Fibroblast of lung (primary cell): ENCODE measurements around the gene LRRK1.
A peak's percentile ranks its signal among the peaks of the same experiment; 100 is the strongest.

Source experiments
- EZH2 ChIP-seq: IDR thresholded peaks from 2 replicates; pipeline ENCODE4 v1.5.1; 2012; ENCODE audit warnings: low read length, control low read depth, mild to moderate bottlenecking; ENCODE audit errors: missing control alignments
- TF ChIP-seq, protein P1 (sequence below), 2 donors: IDR thresholded peaks in 1 of 2; conservative IDR thresholded peaks in 1 of 2; 1 replicate in 1 of 2; 2 replicates in 1 of 2; pipeline ENCODE4 v1.5.1; 2011 to 2012; ENCODE audit warnings: low read length in 2 of 2, control low read depth in 1 of 2, inconsistent platforms in 1 of 2, low read depth in 1 of 2, mild to moderate bottlenecking in 1 of 2

DNA sequence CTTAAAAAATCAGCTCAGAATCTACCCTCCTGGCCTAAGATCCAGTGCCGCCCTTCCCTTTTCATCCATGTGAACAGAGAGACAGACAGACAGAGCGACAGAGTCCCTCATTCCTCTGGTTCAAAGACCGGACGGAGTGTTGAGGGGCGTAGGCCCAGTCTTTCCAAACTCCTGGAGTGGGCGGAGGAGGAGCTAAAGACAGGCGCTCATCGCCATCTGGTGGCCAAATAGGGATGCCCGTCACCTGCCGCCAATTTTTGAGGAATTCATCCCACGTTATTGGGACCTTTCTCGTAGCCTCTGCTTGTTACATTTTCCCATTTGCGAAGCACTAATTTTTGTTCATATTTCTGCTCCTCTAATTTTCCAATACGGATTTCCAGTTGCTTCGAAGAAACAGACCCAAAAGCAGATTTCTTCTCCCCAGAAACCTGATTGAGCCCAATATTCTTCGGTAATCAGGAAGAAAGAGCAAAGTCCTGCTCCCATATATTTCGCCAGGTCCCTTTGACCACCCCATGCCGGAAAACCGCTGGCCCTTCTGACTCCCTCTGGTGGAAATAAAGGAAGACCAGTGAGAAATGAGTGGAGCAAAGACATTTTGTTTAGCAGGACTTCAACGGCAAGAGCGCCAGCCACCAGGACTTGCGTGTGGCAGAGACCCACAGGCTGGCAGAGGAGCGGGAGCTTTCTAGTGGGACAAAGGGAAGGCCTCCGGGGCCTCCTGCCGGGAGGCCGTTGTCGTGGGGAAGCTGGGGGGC, 88.0 kb downstream of the LRRK1 start:
- TF ChIP-seq EZH2: no peak
- TF ChIP-seq, protein P1, sequence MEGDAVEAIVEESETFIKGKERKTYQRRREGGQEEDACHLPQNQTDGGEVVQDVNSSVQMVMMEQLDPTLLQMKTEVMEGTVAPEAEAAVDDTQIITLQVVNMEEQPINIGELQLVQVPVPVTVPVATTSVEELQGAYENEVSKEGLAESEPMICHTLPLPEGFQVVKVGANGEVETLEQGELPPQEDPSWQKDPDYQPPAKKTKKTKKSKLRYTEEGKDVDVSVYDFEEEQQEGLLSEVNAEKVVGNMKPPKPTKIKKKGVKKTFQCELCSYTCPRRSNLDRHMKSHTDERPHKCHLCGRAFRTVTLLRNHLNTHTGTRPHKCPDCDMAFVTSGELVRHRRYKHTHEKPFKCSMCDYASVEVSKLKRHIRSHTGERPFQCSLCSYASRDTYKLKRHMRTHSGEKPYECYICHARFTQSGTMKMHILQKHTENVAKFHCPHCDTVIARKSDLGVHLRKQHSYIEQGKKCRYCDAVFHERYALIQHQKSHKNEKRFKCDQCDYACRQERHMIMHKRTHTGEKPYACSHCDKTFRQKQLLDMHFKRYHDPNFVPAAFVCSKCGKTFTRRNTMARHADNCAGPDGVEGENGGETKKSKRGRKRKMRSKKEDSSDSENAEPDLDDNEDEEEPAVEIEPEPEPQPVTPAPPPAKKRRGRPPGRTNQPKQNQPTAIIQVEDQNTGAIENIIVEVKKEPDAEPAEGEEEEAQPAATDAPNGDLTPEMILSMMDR (conservative IDR thresholded peaks at IDR 0.05 in 1 of 2, IDR thresholded peaks at IDR 0.05 in 1 of 2; ENCODE audit: low read depth in 1 of 2, low read length in 2 of 2): peak; percentile 90 to 92
